Measurements from ENCODE around the gene PDE4B. TPM values are rescaled to one million over a fixed set of nuclear protein-coding genes. Genes with fewer than 3 reads are reported as not detected.

Gene PDE4B
- total RNA-seq, 1 donor from 2014 or later = 7.6 TPM

- H4K20me1 ChIP-seq (ENCODE audit: insufficient read depth, low read length) = no peaks in the 10 kb centered on the region
- Mint-ChIP-seq H3K27me3 (ENCODE audit: low read depth, unreplicated experiment) (peaks cover 1% of the 10 kb centered on the region), H3K4me1 (ENCODE audit: low read depth, unreplicated experiment) (no peaks in the 10 kb centered on the region), H3K9me3 (ENCODE audit: unreplicated experiment) (no peaks in the 10 kb centered on the region), H3K4me3 (ENCODE audit: unreplicated experiment) (no peak overlapping the region), H3K27ac (ENCODE audit: unreplicated experiment) (no peak overlapping the region), H3K36me3 (ENCODE audit: low read depth, unreplicated experiment) (no peaks in the 10 kb centered on the region)
- no peaks in the 10 kb centered on the region for H3K27me3 ChIP-seq (ENCODE audit: insufficient read depth, low read length)
- TF ChIP-seq EZH2 (IDR thresholded peaks at IDR 0.05; ENCODE audit: insufficient read depth, low read length) = no peak
- no peak for TF ChIP-seq CTCF (IDR thresholded peaks at IDR 0.05; ENCODE audit: insufficient read depth, low read depth, low read length)
- no peak overlapping the region for H3K27ac ChIP-seq (ENCODE audit: low read depth, low read length)
- no peak overlapping the region for H3K9ac ChIP-seq (ENCODE audit: low read length)
- H3K79me2 ChIP-seq (ENCODE audit: insufficient read depth, low read length) = no peaks in the 10 kb centered on the region
- H3K4me3 ChIP-seq (ENCODE audit: insufficient read depth, low read depth, low read length) = no peak overlapping the region
- FAIRE-seq (no peak), DNase-seq (ENCODE audit: low read depth) (no peak)
- H3K4me2 ChIP-seq (ENCODE audit: low read length) = no peak overlapping the region
- H2AFZ ChIP-seq (ENCODE audit: low read depth, low read length) = no peak overlapping the region
- no peaks in the 10 kb centered on the region for H3K9me3 ChIP-seq (ENCODE audit: insufficient read depth, low read depth, low read length)
- H3K4me1 ChIP-seq (ENCODE audit: insufficient read depth, low read length) = no peaks in the 10 kb centered on the region
- no peaks in the 10 kb centered on the region for H3K36me3 ChIP-seq (ENCODE audit: insufficient read depth, low read length)
Observed at GRCh38 chr1:65756616-65757015, 36.1 kb upstream of the PDE4B start.

DNA sequence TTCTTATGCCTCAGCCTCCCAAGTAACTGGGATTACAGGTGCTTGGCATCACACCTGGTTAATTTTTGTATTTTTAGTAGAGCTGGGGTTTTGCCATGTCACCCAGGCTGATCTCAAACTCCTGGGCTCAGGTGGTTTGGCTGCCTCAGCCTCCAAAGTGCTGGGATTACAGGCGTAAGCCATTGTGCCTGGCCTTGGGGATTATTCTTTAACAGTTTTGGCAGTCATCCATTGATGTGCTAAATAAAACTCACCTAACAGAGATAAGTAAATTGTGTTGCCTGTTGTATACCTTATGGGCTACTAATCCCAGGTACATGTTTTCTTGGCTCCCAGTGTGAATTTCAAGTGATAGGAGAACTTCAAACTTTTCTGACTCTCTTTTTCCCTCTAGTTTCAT, 35.2 kb upstream of the PDE4B start:
- FAIRE-seq (no peak), DNase-seq (ENCODE audit: low read depth) (no peak)
- H3K4me1 Mint-ChIP-seq (ENCODE audit: low read depth, unreplicated experiment) = no peaks in the 10 kb centered on the region
- H3K4me3 Mint-ChIP-seq (ENCODE audit: unreplicated experiment) = no peak overlapping the region
- Histone ChIP-seq H3K9me3 (ENCODE audit: insufficient read depth, low read depth, low read length) (no peaks in the 10 kb centered on the region), H3K4me1 (ENCODE audit: insufficient read depth, low read length) (no peaks in the 10 kb centered on the region), H3K27ac (ENCODE audit: low read depth, low read length) (no peak overlapping the region), H3K36me3 (ENCODE audit: insufficient read depth, low read length) (no peaks in the 10 kb centered on the region), H2AFZ (ENCODE audit: low read depth, low read length) (no peak overlapping the region), H3K4me3 (ENCODE audit: insufficient read depth, low read depth, low read length) (no peak overlapping the region), H3K79me2 (ENCODE audit: insufficient read depth, low read length) (no peaks in the 10 kb centered on the region), H3K27me3 (ENCODE audit: insufficient read depth, low read length) (no peaks in the 10 kb centered on the region), H3K9ac (ENCODE audit: low read length) (no peak overlapping the region), H3K4me2 (ENCODE audit: low read length) (no peak overlapping the region), H4K20me1 (ENCODE audit: insufficient read depth, low read length) (no peaks in the 10 kb centered on the region)
- no peak overlapping the region for H3K27ac Mint-ChIP-seq (ENCODE audit: unreplicated experiment)
- no peaks in the 10 kb centered on the region for H3K36me3 Mint-ChIP-seq (ENCODE audit: low read depth, unreplicated experiment)
- TF ChIP-seq EZH2 (IDR thresholded peaks at IDR 0.05; ENCODE audit: insufficient read depth, low read length) (no peak), CTCF (IDR thresholded peaks at IDR 0.05; ENCODE audit: insufficient read depth, low read depth, low read length) (no peak)
- peaks cover 1% of the 10 kb centered on the region for H3K27me3 Mint-ChIP-seq (ENCODE audit: low read depth, unreplicated experiment)
- H3K9me3 Mint-ChIP-seq (ENCODE audit: unreplicated experiment) = no peaks in the 10 kb centered on the region

GRCh38 chr1:65758128-65758527, 34.6 kb upstream of the PDE4B start:
- H3K9me3 ChIP-seq (ENCODE audit: insufficient read depth, low read depth, low read length) = no peaks in the 10 kb centered on the region
- H3K4me1 ChIP-seq (ENCODE audit: insufficient read depth, low read length) = no peaks in the 10 kb centered on the region
- FAIRE-seq (no peak), DNase-seq (ENCODE audit: low read depth) (no peak)
- H3K36me3 ChIP-seq (ENCODE audit: insufficient read depth, low read length) = no peaks in the 10 kb centered on the region
- H3K4me1 Mint-ChIP-seq (ENCODE audit: low read depth, unreplicated experiment) = no peaks in the 10 kb centered on the region
- TF ChIP-seq CTCF (IDR thresholded peaks at IDR 0.05; ENCODE audit: insufficient read depth, low read depth, low read length) = no peak
- no peak for TF ChIP-seq EZH2 (IDR thresholded peaks at IDR 0.05; ENCODE audit: insufficient read depth, low read length)
- no peaks in the 10 kb centered on the region for H3K79me2 ChIP-seq (ENCODE audit: insufficient read depth, low read length)
- no peaks in the 10 kb centered on the region for H3K9me3 Mint-ChIP-seq (ENCODE audit: unreplicated experiment)
- no peaks in the 10 kb centered on the region for H3K36me3 Mint-ChIP-seq (ENCODE audit: low read depth, unreplicated experiment)
- H3K4me2 ChIP-seq (ENCODE audit: low read length) = no peak overlapping the region
- H3K27me3 ChIP-seq (ENCODE audit: insufficient read depth, low read length) = no peaks in the 10 kb centered on the region
- no peak overlapping the region for H3K9ac ChIP-seq (ENCODE audit: low read length)
- H2AFZ ChIP-seq (ENCODE audit: low read depth, low read length) = no peak overlapping the region
- no peak overlapping the region for H3K4me3 Mint-ChIP-seq (ENCODE audit: unreplicated experiment)
- no peak overlapping the region for H3K27ac Mint-ChIP-seq (ENCODE audit: unreplicated experiment)
- H4K20me1 ChIP-seq (ENCODE audit: insufficient read depth, low read length) = no peaks in the 10 kb centered on the region
- H3K4me3 ChIP-seq (ENCODE audit: insufficient read depth, low read depth, low read length) = no peak overlapping the region
- H3K27ac ChIP-seq (ENCODE audit: low read depth, low read length) = no peak overlapping the region
- peaks cover 1% of the 10 kb centered on the region for H3K27me3 Mint-ChIP-seq (ENCODE audit: low read depth, unreplicated experiment)
